ENCODE measurements around the gene PAK1. TPM values are rescaled to one million over a fixed set of nuclear protein-coding genes. Genes with fewer than 3 reads are reported as not detected.

The PAK1 gene
- polyA plus RNA-seq, 1 experiment, result 70.3 TPM

DNA sequence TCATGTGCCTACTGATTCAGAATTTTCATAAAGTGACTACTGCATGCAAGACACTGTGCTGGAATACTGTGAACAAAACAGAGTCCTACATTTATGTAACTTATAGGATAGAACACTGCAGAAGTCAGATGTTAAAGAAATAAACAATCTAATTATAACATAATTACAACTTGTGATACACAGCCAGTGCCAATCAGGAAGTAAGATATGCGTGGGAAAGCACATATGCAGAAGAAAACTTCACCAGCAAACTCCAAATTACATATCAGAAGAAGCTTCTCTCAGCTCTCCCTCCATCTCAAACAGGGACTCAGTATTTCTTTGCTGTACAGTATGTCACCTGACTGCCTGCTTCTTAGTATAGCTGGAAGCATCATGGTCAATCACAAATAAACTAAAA is 37.4 kb downstream of the PAK1 start:
- H3K27me3 ChIP-seq (ENCODE audit: control insufficient read depth, insufficient read depth, low read length), result peaks cover 8% of the 10 kb centered on the region
- H3K4me3 ChIP-seq (ENCODE audit: low read depth, low read length), result no peak overlapping the region
- H3K27ac ChIP-seq (ENCODE audit: low read depth, low read length), result no peak overlapping the region
- ChIA-PET POLR2A (no interaction called here), CTCF (no interaction called here)
- no peak for DNase-seq (ENCODE audit: low read depth, low spot score)
- H3K9me3 ChIP-seq (ENCODE audit: control insufficient read depth, insufficient read depth, low read length), result no peaks in the 10 kb centered on the region
- no peak for TF ChIP-seq CTCF (IDR thresholded peaks at IDR 0.05; ENCODE audit: low read depth, low read length)

DNA sequence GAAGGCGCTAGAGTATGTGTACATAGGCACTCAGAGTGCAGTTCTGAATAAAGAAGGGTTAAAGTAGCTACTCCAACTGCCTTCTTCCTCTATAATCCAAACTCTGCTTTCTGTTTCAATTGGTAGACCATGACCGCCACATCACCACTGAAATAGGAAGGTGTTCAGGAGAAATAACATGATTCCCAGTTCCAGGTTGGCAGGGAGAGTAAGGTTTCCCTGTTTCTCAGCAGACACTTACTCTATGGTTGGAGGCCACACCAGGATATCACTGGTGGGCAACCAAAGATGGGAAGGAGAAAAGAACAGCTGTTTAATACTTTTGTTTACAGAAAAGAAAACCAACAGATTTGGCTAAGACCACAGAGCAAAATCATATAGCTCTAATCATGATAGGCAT is 37.9 kb downstream of the PAK1 start:
- ChIA-PET POLR2A (no interaction called here), CTCF (no interaction called here)
- no peak overlapping the region for H3K27ac ChIP-seq (ENCODE audit: low read depth, low read length)
- TF ChIP-seq CTCF (IDR thresholded peaks at IDR 0.05; ENCODE audit: low read depth, low read length), result no peak
- peaks cover 8% of the 10 kb centered on the region for H3K27me3 ChIP-seq (ENCODE audit: control insufficient read depth, insufficient read depth, low read length)
- DNase-seq (ENCODE audit: low read depth, low spot score), result no peak
- H3K4me3 ChIP-seq (ENCODE audit: low read depth, low read length), result no peak overlapping the region
- no peaks in the 10 kb centered on the region for H3K9me3 ChIP-seq (ENCODE audit: control insufficient read depth, insufficient read depth, low read length)

DNA sequence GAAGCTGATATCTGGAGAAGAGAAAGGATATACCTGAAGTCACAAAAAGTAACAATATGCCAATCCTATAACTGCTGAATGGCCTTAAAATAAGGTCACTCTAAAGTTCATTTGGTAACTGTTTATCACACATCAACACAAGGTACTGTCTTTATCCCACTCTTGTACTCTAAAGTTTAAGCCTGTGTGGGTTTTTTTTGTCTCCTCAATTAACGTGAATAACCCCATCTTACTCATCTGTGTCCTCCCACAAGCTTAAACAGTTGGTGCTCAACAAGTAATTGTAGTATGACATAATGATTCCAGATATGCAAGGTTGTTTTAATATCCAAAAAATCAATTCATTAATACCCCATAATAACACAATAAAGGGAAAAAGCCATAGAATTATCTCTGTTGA is 42.1 kb downstream of the PAK1 start:
- Histone ChIP-seq H3K27me3 (ENCODE audit: control insufficient read depth, insufficient read depth, low read length) (no peaks in the 10 kb centered on the region), H3K27ac (ENCODE audit: low read depth, low read length) (no peak overlapping the region), H3K4me3 (ENCODE audit: low read depth, low read length) (no peak overlapping the region), H3K9me3 (ENCODE audit: control insufficient read depth, insufficient read depth, low read length) (no peaks in the 10 kb centered on the region)
- no peak for TF ChIP-seq CTCF (IDR thresholded peaks at IDR 0.05; ENCODE audit: low read depth, low read length)
- CTCF ChIA-PET, result interaction anchor here (0.9 kb wide), 1 partner anchor 20 kb away, joined by 3 read pairs; no protein-coding TSS in a partner anchor
- POLR2A ChIA-PET, result no interaction called here
- DNase-seq (ENCODE audit: low read depth, low spot score), result no peak

GRCh38 chr11:77428598-77428997 is 45.3 kb downstream of the PAK1 start:
- no peak for TF ChIP-seq CTCF (IDR thresholded peaks at IDR 0.05; ENCODE audit: low read depth, low read length)
- ChIA-PET POLR2A (no interaction called here), CTCF (no interaction called here)
- Histone ChIP-seq H3K27me3 (ENCODE audit: control insufficient read depth, insufficient read depth, low read length) (no peaks in the 10 kb centered on the region), H3K27ac (ENCODE audit: low read depth, low read length) (no peak overlapping the region), H3K9me3 (ENCODE audit: control insufficient read depth, insufficient read depth, low read length) (no peaks in the 10 kb centered on the region), H3K4me3 (ENCODE audit: low read depth, low read length) (no peak overlapping the region)
- DNase-seq (ENCODE audit: low read depth, low spot score), result no peak

- Histone ChIP-seq H3K27me3 (ENCODE audit: control insufficient read depth, insufficient read depth, low read length) (no peaks in the 10 kb centered on the region), H3K9me3 (ENCODE audit: control insufficient read depth, insufficient read depth, low read length) (no peaks in the 10 kb centered on the region), H3K4me3 (ENCODE audit: low read depth, low read length) (no peak overlapping the region), H3K27ac (ENCODE audit: low read depth, low read length) (no peak overlapping the region)
- no peak for TF ChIP-seq CTCF (IDR thresholded peaks at IDR 0.05; ENCODE audit: low read depth, low read length)
- DNase-seq (ENCODE audit: low read depth, low spot score), result no peak
- CTCF ChIA-PET, result interaction anchor here (1.0 kb wide), 1 partner anchor 230 kb away, joined by 3 read pairs; no protein-coding TSS in a partner anchor
- POLR2A ChIA-PET, result no interaction called here
Observed at GRCh38 chr11:77425346-77425745, 48.5 kb downstream of the PAK1 start.
